Chondrocyte (in vitro differentiated cells): ENCODE data around the gene LDB2. TPM values are rescaled to one million over a fixed set of nuclear protein-coding genes. Genes with fewer than 3 reads are reported as not detected.

Experiments used
- DNase-seq: peaks from one replicate; pipeline ENCODE4 v3.0.0; 2021; ENCODE audit warnings: mixed read lengths, low spot score
- H3K27ac Mint-ChIP-seq: one replicate; pipeline ENCODE4 v1.8.0; 2021; ENCODE audit warnings: mild to moderate bottlenecking, moderate library complexity, mixed read lengths; ENCODE audit not compliant: unreplicated experiment
- H3K27me3 Mint-ChIP-seq: 2 replicates; pipeline ENCODE4 v1.8.0; 2021; ENCODE audit warnings: low read depth, mixed read lengths
- H3K36me3 Mint-ChIP-seq: 2 replicates; pipeline ENCODE4 v1.8.0; 2021; ENCODE audit warnings: low read depth, mixed read lengths
- H3K4me1 Mint-ChIP-seq: 2 replicates; pipeline ENCODE4 v1.8.0; 2021; ENCODE audit warnings: low read depth, mild to moderate bottlenecking, mixed read lengths
- H3K4me3 Mint-ChIP-seq: one replicate; pipeline ENCODE4 v1.8.0; 2021; ENCODE audit warnings: mild to moderate bottlenecking, moderate library complexity, mixed read lengths; ENCODE audit not compliant: unreplicated experiment
- H3K9me3 Mint-ChIP-seq: 2 replicates; pipeline ENCODE4 v1.8.0; 2021; ENCODE audit warnings: low read depth, mixed read lengths
- total RNA-seq: library from RNA; stranded (reverse); gene quantifications from 3 replicates; pipeline ENCODE4 v1.2.1, GENCODE V29; 2021
- TF ChIP-seq, protein P1 (sequence below): fragments of 200-600 bp; sonication (generic); IDR thresholded peaks from 2 replicates; pipeline ENCODE4 v1.5.0; 2021; ENCODE audit warnings: antibody characterized with exemption, mild to moderate bottlenecking, moderate library complexity

Gene LDB2
- total RNA-seq, 1 donor from 2014 or later = 2.0 TPM

GRCh38 chr4:16827045-16827444, 71.4 kb downstream of the LDB2 start:
- no peak overlapping the region for H3K27ac Mint-ChIP-seq
- no peaks in the 10 kb centered on the region for H3K36me3 Mint-ChIP-seq
- TF ChIP-seq, protein P1, sequence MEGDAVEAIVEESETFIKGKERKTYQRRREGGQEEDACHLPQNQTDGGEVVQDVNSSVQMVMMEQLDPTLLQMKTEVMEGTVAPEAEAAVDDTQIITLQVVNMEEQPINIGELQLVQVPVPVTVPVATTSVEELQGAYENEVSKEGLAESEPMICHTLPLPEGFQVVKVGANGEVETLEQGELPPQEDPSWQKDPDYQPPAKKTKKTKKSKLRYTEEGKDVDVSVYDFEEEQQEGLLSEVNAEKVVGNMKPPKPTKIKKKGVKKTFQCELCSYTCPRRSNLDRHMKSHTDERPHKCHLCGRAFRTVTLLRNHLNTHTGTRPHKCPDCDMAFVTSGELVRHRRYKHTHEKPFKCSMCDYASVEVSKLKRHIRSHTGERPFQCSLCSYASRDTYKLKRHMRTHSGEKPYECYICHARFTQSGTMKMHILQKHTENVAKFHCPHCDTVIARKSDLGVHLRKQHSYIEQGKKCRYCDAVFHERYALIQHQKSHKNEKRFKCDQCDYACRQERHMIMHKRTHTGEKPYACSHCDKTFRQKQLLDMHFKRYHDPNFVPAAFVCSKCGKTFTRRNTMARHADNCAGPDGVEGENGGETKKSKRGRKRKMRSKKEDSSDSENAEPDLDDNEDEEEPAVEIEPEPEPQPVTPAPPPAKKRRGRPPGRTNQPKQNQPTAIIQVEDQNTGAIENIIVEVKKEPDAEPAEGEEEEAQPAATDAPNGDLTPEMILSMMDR = no peak
- no peak for DNase-seq
- no peaks in the 10 kb centered on the region for H3K9me3 Mint-ChIP-seq
- H3K27me3 Mint-ChIP-seq = no peaks in the 10 kb centered on the region
- H3K4me3 Mint-ChIP-seq = no peak overlapping the region
- H3K4me1 Mint-ChIP-seq = peaks cover 5% of the 10 kb centered on the region

DNA sequence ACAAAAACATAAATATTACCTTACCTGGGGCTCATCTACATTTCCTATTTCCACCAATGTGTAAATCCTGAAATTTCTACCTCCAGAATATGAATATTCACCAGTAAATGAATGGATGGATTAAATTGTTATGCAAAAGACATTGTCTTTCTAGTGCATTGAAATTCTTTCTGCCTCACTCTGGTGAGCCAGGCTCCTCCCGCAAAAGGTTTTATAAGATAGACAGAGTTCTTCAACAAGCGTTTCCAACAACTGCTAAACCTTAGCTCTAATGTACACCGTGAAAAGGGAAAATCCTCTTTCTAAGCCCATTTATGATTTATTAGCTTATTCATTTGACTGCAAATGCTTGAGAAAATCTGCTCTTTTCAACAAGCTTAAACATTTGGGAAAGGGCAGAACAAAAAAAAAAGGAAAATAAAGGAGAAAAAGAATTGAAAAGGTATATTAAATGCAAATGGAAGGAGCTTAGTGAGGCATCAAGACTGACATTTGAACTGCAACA, 72.0 kb downstream of the LDB2 start:
- Mint-ChIP-seq H3K4me1 (peaks cover 5% of the 10 kb centered on the region), H3K27me3 (no peaks in the 10 kb centered on the region), H3K36me3 (no peaks in the 10 kb centered on the region), H3K4me3 (no peak overlapping the region), H3K9me3 (no peaks in the 10 kb centered on the region), H3K27ac (no peak overlapping the region)
- no peak for DNase-seq
- TF ChIP-seq, protein P1 = no peak

- Mint-ChIP-seq H3K36me3 (no peaks in the 10 kb centered on the region), H3K4me3 (no peak overlapping the region), H3K27me3 (no peaks in the 10 kb centered on the region), H3K27ac (no peak overlapping the region), H3K4me1 (no peaks in the 10 kb centered on the region), H3K9me3 (no peaks in the 10 kb centered on the region)
- DNase-seq = no peak
- TF ChIP-seq, protein P1 = no peak
Measured at GRCh38 chr4:16824278-16824806, 74.1 kb downstream of the LDB2 start.

GRCh38 chr4:16820329-16820728, 78.1 kb downstream of the LDB2 start:
- H3K27ac Mint-ChIP-seq = no peak overlapping the region
- DNase-seq = no peak
- TF ChIP-seq, protein P1 = no peak
- no peaks in the 10 kb centered on the region for H3K9me3 Mint-ChIP-seq
- no peaks in the 10 kb centered on the region for H3K36me3 Mint-ChIP-seq
- no peak overlapping the region for H3K4me3 Mint-ChIP-seq
- no peaks in the 10 kb centered on the region for H3K27me3 Mint-ChIP-seq
- H3K4me1 Mint-ChIP-seq = no peaks in the 10 kb centered on the region

DNA sequence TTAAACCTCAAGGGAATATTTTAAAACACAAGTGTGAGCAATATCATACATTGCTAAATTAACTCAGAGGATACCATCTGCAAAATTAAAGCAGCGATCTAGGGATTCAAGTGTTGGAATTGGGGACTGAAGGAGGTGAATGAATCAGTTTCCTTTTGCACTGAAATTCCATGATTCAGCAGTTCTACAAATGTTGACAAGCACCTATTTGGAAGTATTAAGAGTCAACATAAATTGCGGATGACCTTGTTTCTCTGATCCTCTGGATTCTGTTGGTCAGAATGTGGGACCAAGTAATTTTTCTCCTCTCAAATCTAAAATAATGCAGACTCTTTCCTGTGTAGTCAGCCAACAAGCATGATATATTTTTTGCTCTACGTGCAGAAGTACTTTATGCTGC, 78.8 kb downstream of the LDB2 start:
- Mint-ChIP-seq H3K9me3 (no peaks in the 10 kb centered on the region), H3K4me3 (no peak overlapping the region), H3K27ac (no peak overlapping the region), H3K36me3 (no peaks in the 10 kb centered on the region), H3K27me3 (no peaks in the 10 kb centered on the region), H3K4me1 (no peaks in the 10 kb centered on the region)
- TF ChIP-seq, protein P1 = no peak
- no peak for DNase-seq
